Upper lobe of left lung (tissue), 6 donors: ENCODE results near the gene CPNE4. TPM values are rescaled to one million over a fixed set of nuclear protein-coding genes. Genes with fewer than 3 reads are reported as not detected.

Experiments
- ATAC-seq, 2 donors: fragments of 200-7000 bp; cut with Tn5 transposase; one replicate each; pipeline ENCODE4 v1.9.1; 2022; ENCODE audit warnings: mild to moderate bottlenecking in 2 of 2, moderate library complexity in 2 of 2; ENCODE audit not compliant: low FRiP score in 2 of 2
- DNase-seq, 2 donors: peaks; one replicate each; pipeline ENCODE4 v3.0.0-alpha.2; 2019 to 2020
- H3K27ac ChIP-seq, 4 donors: fragments of 200-600 bp; sonication (generic); one replicate each; pipeline ENCODE4 v1.5.1; 2016 to 2019
- H3K27me3 ChIP-seq, 4 donors: fragments of 200-600 bp; sonication (generic); one replicate each; pipeline ENCODE4 v1.5.1; 2017 to 2019
- H3K36me3 ChIP-seq, 4 donors: fragments of 200-600 bp; sonication (generic); one replicate each; pipeline ENCODE4 v1.5.1; 2016 to 2019
- H3K4me1 ChIP-seq, 4 donors: fragments of 200-600 bp; sonication (generic); one replicate each; pipeline ENCODE4 v1.5.1; 2018 to 2019
- H3K4me3 ChIP-seq, 4 donors: fragments of 200-600 bp; sonication (generic); one replicate each; pipeline ENCODE4 v1.5.1; 2017 to 2019; ENCODE audit warnings: mild to moderate bottlenecking in 2 of 4, moderate library complexity in 1 of 4
- H3K9me3 ChIP-seq, 4 donors: fragments of 200-600 bp; sonication (generic); one replicate each; pipeline ENCODE4 v1.5.1; 2018 to 2019
- CTCF ChIP-seq, 6 experiments: fragments of 450-650 bp in 4 of 6; fragments of 200-600 bp in 2 of 6; sonication (generic) in 2 of 6; IDR thresholded peaks; one replicate each; pipeline ENCODE4 v1.5.1; 2016 to 2019; ENCODE audit warnings: antibody characterized with exemption in 6 of 6
- EP300 ChIP-seq, 4 donors: sonication (generic); formaldehyde crosslinking; IDR thresholded peaks; one replicate each; pipeline ENCODE4 v1.5.1; 2017; ENCODE audit warnings: antibody characterized with exemption in 4 of 4, control low read depth in 2 of 4
- POLR2A ChIP-seq, 4 donors: fragments of 450-650 bp; IDR thresholded peaks; one replicate each; pipeline ENCODE4 v1.5.1; 2016 to 2017; ENCODE audit warnings: antibody characterized with exemption in 4 of 4, mild to moderate bottlenecking in 2 of 4
- POLR2AphosphoS5 ChIP-seq, 2 donors: sonication (generic); formaldehyde crosslinking; IDR thresholded peaks; one replicate each; pipeline ENCODE4 v1.5.1; 2017; ENCODE audit warnings: antibody characterized with exemption in 2 of 2
- WGBS, 2 donors: methylation state at CpG; one replicate each; pipeline ENCODE4 v1.1.5; 2017 to 2018; 5-methylcytosine and 5-hydroxymethylcytosine counted together
- total RNA-seq, 6 donors: library from RNA; depleted of rRNA in 4 of 6; stranded (reverse); fragments of >200 nt in 4 of 6; gene quantifications; one replicate each; pipeline versions ENCODE4 v1.1.0 to v1.2.1, GENCODE V29; 2016 to 2021
- donor health status: DM: no; HTN: no; CAD: no; lungs with moderate emphysema.
- donor health status: DM: no; HTN: yes; CAD: no; lungs with severe emphysema.

The CPNE4 gene
- total RNA-seq, 6 donors from 2014 or later = 0.34 to 2.1 (median 0.47) TPM; not detected in 3

- Histone ChIP-seq H3K36me3 (no peaks in the 10 kb centered on the region), H3K4me3 (no peak overlapping the region), H3K27ac (no peak overlapping the region), H3K9me3 (no peaks in the 10 kb centered on the region), H3K4me1 (no peaks in the 10 kb centered on the region), H3K27me3 (no peaks in the 10 kb centered on the region)
- ATAC-seq (no peak), DNase-seq (no peak)
- TF ChIP-seq CTCF (IDR thresholded peaks at IDR 0.05) (no peak), POLR2A (IDR thresholded peaks at IDR 0.05) (no peak), POLR2AphosphoS5 (IDR thresholded peaks at IDR 0.05) (no peak), EP300 (IDR thresholded peaks at IDR 0.05) (no peak)
- 74 to 81% methylated on average over 3 of the region's 3 CpGs for WGBS, 2 donors
These were observed 481.1 kb downstream of the CPNE4 start for GRCh38 chr3:131553495-131554247.

- no peak for DNase-seq
- 71 to 77% methylated on average over 4 of the region's 4 CpGs for WGBS, 2 donors
These were observed 483.1 kb downstream of the CPNE4 start for GRCh38 chr3:131551761-131552160.

GRCh38 chr3:131550562-131551465, 484.0 kb downstream of the CPNE4 start:
- Histone ChIP-seq H3K4me1 (no peaks in the 10 kb centered on the region), H3K4me3 (no peak overlapping the region), H3K9me3 (no peaks in the 10 kb centered on the region), H3K36me3 (no peaks in the 10 kb centered on the region), H3K27me3 (no peaks in the 10 kb centered on the region), H3K27ac (no peak overlapping the region)
- ATAC-seq (no peak), DNase-seq (no peak)
- WGBS, 2 donors = 75 to 84% methylated on average over 4 of the region's 4 CpGs
- TF ChIP-seq POLR2A (IDR thresholded peaks at IDR 0.05) = no peak
- TF ChIP-seq POLR2AphosphoS5 (IDR thresholded peaks at IDR 0.05) = no peak
- TF ChIP-seq EP300 (IDR thresholded peaks at IDR 0.05) = no peak
- no peak for TF ChIP-seq CTCF (IDR thresholded peaks at IDR 0.05)

More at GRCh38 chr3:131551761-131552160, 483.1 kb downstream of the CPNE4 start:
- H3K27ac ChIP-seq = no peak overlapping the region
- no peak overlapping the region for H3K4me3 ChIP-seq
- H3K9me3 ChIP-seq = no peaks in the 10 kb centered on the region
- no peaks in the 10 kb centered on the region for H3K27me3 ChIP-seq
- H3K36me3 ChIP-seq = no peaks in the 10 kb centered on the region
- no peak for TF ChIP-seq EP300 (IDR thresholded peaks at IDR 0.05)
- TF ChIP-seq POLR2A (IDR thresholded peaks at IDR 0.05) = no peak
- TF ChIP-seq POLR2AphosphoS5 (IDR thresholded peaks at IDR 0.05) = no peak
- no peak for TF ChIP-seq CTCF (IDR thresholded peaks at IDR 0.05)
- H3K4me1 ChIP-seq = no peaks in the 10 kb centered on the region
- ATAC-seq = no peak

- no peak for ATAC-seq
- Histone ChIP-seq H3K27ac (no peak overlapping the region), H3K36me3 (no peaks in the 10 kb centered on the region), H3K9me3 (no peaks in the 10 kb centered on the region), H3K4me1 (no peaks in the 10 kb centered on the region), H3K27me3 (no peaks in the 10 kb centered on the region), H3K4me3 (no peak overlapping the region)
- WGBS, 2 donors = 90% methylated on average over 1 of the region's 1 CpG
- DNase-seq = no peak
- TF ChIP-seq EP300 (IDR thresholded peaks at IDR 0.05) (no peak), POLR2AphosphoS5 (IDR thresholded peaks at IDR 0.05) (no peak), CTCF (IDR thresholded peaks at IDR 0.05) (no peak), POLR2A (IDR thresholded peaks at IDR 0.05) (no peak)
These were observed 485.5 kb downstream of the CPNE4 start for GRCh38 chr3:131549340-131549739.
